ENCODE measurements around the gene FTCDNL1.

DNA sequence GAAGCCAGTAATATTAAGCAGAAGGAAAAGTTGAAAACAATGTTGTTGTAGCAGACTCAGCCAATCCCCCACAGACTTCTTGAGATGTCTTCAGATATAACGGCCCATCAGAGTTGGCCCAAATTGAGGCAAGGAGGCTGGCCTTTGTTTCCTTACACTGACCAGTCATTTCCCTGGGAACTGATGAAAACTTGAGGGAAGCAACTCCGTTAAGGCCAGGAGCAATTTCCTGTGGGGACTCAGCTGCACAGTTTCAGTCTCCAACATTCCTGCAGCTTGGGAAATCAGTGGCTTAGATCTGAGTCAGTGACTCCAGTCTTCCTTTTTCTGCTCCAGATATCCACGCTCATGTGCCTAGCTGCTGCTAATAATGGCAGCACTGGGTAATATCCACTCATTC lies 75.7 kb downstream of the FTCDNL1 start:
- TF ChIP-seq, protein P1, sequence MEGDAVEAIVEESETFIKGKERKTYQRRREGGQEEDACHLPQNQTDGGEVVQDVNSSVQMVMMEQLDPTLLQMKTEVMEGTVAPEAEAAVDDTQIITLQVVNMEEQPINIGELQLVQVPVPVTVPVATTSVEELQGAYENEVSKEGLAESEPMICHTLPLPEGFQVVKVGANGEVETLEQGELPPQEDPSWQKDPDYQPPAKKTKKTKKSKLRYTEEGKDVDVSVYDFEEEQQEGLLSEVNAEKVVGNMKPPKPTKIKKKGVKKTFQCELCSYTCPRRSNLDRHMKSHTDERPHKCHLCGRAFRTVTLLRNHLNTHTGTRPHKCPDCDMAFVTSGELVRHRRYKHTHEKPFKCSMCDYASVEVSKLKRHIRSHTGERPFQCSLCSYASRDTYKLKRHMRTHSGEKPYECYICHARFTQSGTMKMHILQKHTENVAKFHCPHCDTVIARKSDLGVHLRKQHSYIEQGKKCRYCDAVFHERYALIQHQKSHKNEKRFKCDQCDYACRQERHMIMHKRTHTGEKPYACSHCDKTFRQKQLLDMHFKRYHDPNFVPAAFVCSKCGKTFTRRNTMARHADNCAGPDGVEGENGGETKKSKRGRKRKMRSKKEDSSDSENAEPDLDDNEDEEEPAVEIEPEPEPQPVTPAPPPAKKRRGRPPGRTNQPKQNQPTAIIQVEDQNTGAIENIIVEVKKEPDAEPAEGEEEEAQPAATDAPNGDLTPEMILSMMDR (IDR thresholded peaks at IDR 0.05), result no peak
- no peak for TF ChIP-seq POLR2A (IDR thresholded peaks at IDR 0.05)
